ENCODE results near the gene KIAA1586. TPM values are rescaled to one million over a fixed set of nuclear protein-coding genes. Genes with fewer than 3 reads are reported as not detected.

Gene KIAA1586
- total RNA-seq, 2 donors from 2014 or later = 1.3 to 6.0 TPM

DNA sequence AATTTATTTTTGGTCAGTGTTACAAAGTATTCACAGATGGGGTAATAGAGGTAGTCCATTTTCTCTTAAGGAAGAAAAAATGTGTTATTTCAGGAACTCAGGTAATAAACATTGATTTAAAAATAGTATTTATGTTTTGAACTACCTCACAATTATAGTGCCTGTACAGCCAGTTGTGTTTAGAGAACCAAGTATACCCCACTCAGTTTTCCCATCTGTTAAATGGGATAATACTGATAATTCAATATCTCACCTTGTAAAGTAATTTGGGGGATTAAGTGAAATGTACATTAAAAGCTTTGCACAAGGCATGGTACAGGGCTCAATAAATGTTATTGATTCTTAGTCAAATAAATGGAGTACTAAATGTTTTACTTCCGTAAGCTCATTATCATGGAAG lies 48.2 kb downstream of the KIAA1586 start:
- ATAC-seq = no peak
- Histone ChIP-seq H3K4me3 (no peak overlapping the region), H3K27ac (no peak overlapping the region), H3K9me3 (no peaks in the 10 kb centered on the region), H3K4me1 (peaks cover 30% of the 10 kb centered on the region), H3K27me3 (no peaks in the 10 kb centered on the region), H3K36me3 (replicated peaks in 1 of 2; ENCODE audit: insufficient read depth in 1 of 2, low read depth in 2 of 2) (peaks cover 0 to 5% of the 10 kb centered on the region in 2 donors)
- intact Hi-C loops (cut with DNase I) = no loop called here
- DNase-seq = no peak
- WGBS, 2 donors = 85 to 95% methylated on average over 1 of the region's 1 CpG
- TF ChIP-seq POLR2A (IDR thresholded peaks at IDR 0.05) (no peak), CTCF (IDR thresholded peaks at IDR 0.05) (no peak)

DNA sequence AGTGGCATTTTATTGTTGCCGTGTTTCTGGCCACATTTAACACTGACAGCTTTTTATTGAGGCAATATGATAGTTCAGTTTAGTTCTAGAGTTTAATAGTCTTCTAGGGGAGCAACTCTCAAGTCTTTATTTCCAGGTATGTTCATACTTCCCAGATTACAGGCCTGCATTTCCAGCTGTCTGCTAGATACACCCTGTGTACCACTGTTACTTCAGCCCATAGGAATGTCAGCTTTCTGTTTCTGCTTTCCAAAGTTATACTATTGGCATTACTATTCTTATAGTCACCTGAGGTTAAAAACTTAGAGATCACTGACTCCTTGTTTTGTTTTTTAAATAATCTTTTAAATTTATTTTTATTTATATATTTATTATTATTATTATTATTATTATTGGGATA lies 51.1 kb downstream of the KIAA1586 start:
- Histone ChIP-seq H3K36me3 (replicated peaks in 1 of 2; ENCODE audit: insufficient read depth in 1 of 2, low read depth in 2 of 2) (peaks cover 7 to 12% of the 10 kb centered on the region in 2 donors), H3K27ac (no peak overlapping the region), H3K4me3 (no peak overlapping the region), H3K27me3 (no peaks in the 10 kb centered on the region), H3K4me1 (peaks cover 17% of the 10 kb centered on the region), H3K9me3 (no peaks in the 10 kb centered on the region)
- 81 to 100% methylated on average over 1 of the region's 1 CpG for WGBS, 2 donors
- DNase-seq = no peak
- intact Hi-C loops (cut with DNase I) = no loop called here
- no peak for ATAC-seq
- TF ChIP-seq POLR2A (IDR thresholded peaks at IDR 0.05) (no peak), CTCF (IDR thresholded peaks at IDR 0.05) (no peak)

GRCh38 chr6:57102976-57103375 lies 56.5 kb downstream of the KIAA1586 start:
- intact Hi-C loops (cut with DNase I) = no loop called here
- DNase-seq = no peak
- Histone ChIP-seq H3K27ac (no peak overlapping the region), H3K36me3 (replicated peaks in 1 of 2; ENCODE audit: insufficient read depth in 1 of 2, low read depth in 2 of 2) (peaks cover 7 to 12% of the 10 kb centered on the region in 2 donors), H3K27me3 (no peaks in the 10 kb centered on the region), H3K4me1 (peaks cover 9% of the 10 kb centered on the region), H3K9me3 (no peaks in the 10 kb centered on the region), H3K4me3 (no peak overlapping the region)
- no peak for TF ChIP-seq CTCF (IDR thresholded peaks at IDR 0.05)
- no peak for TF ChIP-seq POLR2A (IDR thresholded peaks at IDR 0.05)
- no peak for ATAC-seq
- 94 to 98% methylated on average over 3 of the region's 3 CpGs for WGBS, 2 donors

GRCh38 chr6:57104336-57104735 lies 57.8 kb downstream of the KIAA1586 start:
- DNase-seq = no peak
- no peak for ATAC-seq
- Histone ChIP-seq H3K36me3 (replicated peaks in 1 of 2; ENCODE audit: insufficient read depth in 1 of 2, low read depth in 2 of 2) (peaks cover 5 to 12% of the 10 kb centered on the region in 2 donors), H3K27me3 (no peaks in the 10 kb centered on the region), H3K27ac (no peak overlapping the region), H3K4me3 (no peak overlapping the region), H3K9me3 (no peaks in the 10 kb centered on the region), H3K4me1 (peaks cover 9% of the 10 kb centered on the region)
- WGBS, 2 donors = 65 to 90% methylated on average over 5 of the region's 5 CpGs
- intact Hi-C loops (cut with DNase I) = no loop called here
- no peak for TF ChIP-seq CTCF (IDR thresholded peaks at IDR 0.05)
- TF ChIP-seq POLR2A (IDR thresholded peaks at IDR 0.05) = no peak

Small RNA genes within 50 kb of the gene (small RNA-seq; reads per million reads assigned to genes)
- gene FTH1P15 = not detected

Other genes with a start within 250 kb of the KIAA1586 start
- under 1 TPM in 1 of 2 donors, not detected in 1; 0.26 TPM for gene BEND6, start 91.6 kb upstream of the KIAA1586 start, total RNA-seq
- gene ZNF451, start 43.5 kb downstream of the KIAA1586 start, total RNA-seq = 10 to 100 TPM; 30.3 to 35.0 TPM
- 1 to 10 TPM; 2.3 to 3.0 TPM for gene BAG2, start 125.6 kb downstream of the KIAA1586 start, total RNA-seq
- 1 to 10 TPM; 2.1 to 5.6 TPM for gene RAB23, start 175.6 kb downstream of the KIAA1586 start, total RNA-seq

Measured in body of pancreas (tissue), 4 donors.